Measurements from ENCODE around the gene RTN1.

GRCh38 chr14:59785629-59786028 is 84.9 kb downstream of the RTN1 start:
- no peak for TF ChIP-seq CTCF (IDR thresholded peaks at IDR 0.05)
- TF ChIP-seq EZH2 (IDR thresholded peaks at IDR 0.05; ENCODE audit: borderline replicate concordance, insufficient read depth, low read depth, low read length, poor library complexity, severe bottlenecking) = no peak
